ENCODE data around the gene SLC26A11.
"Not testable (repeated sequence)": the region's sequence is repeated elsewhere in the genome, so short reads cannot be mapped to it uniquely, and the experiment has no call there.

Gene SLC26A11

DNA sequence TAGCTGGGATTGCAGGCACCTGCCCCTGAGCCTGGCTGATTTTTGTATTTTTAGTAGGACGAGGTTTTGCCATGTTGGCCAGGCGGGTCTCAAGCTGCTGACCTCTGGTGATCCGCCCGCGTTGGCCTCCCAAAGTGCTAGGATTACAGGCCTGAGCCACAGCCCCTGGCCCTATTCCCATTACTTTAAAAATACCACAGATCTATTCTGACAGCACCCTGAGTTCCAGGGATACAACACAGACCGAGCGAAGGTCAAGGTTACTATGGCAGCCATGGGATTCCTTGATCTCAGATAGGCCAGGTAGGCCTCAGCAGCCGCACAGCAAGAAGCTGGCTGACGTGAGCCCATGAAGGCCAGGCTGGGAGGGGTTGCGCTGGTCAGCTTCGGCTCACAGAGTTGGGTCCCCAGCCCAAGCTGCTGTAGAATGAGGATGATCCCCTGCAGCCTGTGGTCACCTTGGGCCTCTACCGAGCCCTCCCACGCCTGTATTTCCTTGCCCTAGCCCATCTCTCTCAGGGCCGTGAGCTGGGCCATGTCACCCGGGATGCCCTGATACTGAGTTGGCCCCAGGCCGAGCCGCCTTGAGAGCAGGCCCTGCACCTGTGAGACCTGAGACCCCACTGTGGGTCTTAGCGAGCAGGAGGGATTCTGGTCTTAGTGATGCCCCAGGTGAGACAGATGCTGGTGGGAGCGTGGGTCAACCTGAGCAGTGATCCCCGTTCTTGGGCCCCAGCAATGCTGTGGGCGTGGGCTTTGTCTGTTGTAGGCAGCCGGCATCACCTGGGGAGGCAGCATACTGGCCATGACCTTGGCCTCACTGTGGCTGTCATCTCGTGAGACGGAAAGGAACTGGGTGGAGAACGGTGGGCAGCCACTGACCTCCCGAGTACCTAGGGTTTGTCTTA lies 23.6 kb downstream of the SLC26A11 start:
- DNase-seq (ENCODE audit: extremely low read depth in 1 of 2, low read depth in 1 of 2) = no peak

GRCh38 chr17:80244448-80244847 lies 24.2 kb downstream of the SLC26A11 start:
- not testable (repeated sequence) for DNase-seq (ENCODE audit: extremely low read depth in 1 of 2, low read depth in 1 of 2)

- DNase-seq (ENCODE audit: extremely low read depth in 1 of 2, low read depth in 1 of 2) = no peak
Observed at GRCh38 chr17:80244871-80245509, 24.8 kb downstream of the SLC26A11 start.

DNA sequence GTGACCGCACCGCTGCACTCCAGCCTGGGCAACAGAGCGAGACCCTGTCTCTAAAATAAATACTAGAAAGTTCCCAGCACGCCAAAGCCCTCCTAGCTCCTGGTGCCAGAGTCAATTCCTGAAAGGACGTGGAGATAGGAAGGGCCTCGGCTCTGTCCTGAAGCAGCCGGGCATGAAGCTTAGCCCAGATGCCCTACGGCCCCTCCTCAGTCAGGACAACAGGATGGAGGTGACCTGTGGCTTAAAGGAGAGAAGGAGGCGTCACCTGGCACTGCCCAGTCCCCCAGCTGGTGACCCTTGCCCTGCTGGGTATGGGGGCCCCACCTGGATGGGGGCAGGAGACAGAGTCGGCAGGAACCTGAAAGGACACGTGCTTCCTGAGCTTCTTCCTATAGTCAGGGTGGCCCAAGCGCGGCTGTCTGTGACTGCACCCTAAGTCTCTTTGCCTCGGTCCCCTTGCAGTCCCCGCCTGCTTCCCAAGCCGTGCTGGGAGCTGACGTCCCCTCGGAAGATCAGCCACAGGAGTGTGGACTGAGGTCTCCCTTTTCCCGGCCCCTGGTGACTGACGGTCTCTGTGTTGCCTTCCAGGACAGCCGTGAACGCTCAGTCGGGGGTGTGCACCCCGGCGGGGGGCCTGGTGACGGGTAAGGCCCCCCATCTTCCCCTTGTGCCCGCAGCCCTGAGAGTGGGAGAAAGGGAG lies 25.5 kb downstream of the SLC26A11 start:
- DNase-seq (ENCODE audit: extremely low read depth in 1 of 2, low read depth in 1 of 2) = no peak

- no peak for DNase-seq (ENCODE audit: extremely low read depth in 1 of 2, low read depth in 1 of 2)
Observed at GRCh38 chr17:80246266-80246681, 26.0 kb downstream of the SLC26A11 start.

DNA sequence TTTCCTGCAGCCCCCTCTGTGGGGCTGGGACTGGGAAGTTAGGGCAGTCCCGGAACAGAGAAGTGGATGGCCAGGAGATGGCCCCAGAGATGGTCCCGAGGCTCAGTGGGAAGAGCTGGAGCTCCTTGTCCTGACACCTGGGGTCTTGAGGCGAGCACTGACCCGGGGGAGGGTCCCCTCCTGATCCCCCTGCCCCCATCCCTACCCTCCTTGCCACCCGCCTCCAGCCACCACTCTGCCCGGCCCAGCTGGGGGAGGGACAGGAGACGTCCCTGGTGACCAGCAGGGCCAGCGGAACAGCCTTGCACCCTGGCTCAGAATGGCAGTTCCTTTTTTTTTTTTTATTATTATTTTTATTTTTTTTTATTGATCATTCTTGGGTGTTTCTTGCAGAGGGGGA lies 26.5 kb downstream of the SLC26A11 start:
- no peak for DNase-seq (ENCODE audit: extremely low read depth in 1 of 2, low read depth in 1 of 2)

GRCh38 chr17:80247561-80247960 lies 27.3 kb downstream of the SLC26A11 start:
- DNase-seq (ENCODE audit: extremely low read depth in 1 of 2, low read depth in 1 of 2) = no peak

DNA sequence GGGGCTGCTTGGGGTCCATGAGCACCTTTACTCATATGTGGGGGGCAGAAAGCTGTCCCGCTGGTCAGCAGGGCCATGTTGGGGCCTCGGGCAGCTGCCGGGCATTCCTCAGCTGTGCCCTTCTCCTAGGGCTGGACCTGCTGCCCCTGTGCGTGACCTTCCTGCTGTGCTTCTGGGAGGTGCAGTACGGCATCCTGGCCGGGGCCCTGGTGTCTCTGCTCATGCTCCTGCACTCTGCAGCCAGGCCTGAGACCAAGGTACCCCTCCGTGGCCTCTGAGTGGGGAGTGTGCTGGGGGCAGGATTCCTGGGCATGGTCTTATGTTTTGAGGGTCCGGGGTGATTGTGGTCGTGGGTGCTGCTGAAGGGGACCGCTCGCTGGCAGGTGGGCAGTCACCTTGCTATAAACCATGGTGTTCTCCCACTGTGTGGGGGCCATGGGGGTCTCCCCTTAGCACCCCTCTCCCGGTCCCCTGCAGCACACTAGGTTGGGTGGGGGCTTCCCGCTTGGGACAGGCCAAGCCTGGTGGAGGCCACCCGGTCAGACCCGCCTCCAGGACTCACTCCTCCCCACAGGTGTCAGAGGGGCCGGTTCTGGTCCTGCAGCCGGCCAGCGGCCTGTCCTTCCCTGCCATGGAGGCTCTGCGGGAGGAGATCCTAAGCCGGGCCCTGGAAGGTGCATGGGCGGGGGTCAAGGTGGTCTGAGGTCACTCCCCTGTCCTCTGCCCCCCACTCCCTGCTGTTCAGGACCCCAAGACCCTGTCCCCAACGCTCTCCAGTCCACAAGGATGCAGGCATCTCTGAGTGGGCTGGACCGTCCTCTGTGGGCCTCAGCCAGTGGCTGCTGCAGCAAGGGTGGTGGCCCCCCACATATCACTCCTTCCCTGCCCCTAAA lies 28.0 kb downstream of the SLC26A11 start:
- DNase-seq (ENCODE audit: extremely low read depth in 1 of 2, low read depth in 1 of 2) = no peak

DNA sequence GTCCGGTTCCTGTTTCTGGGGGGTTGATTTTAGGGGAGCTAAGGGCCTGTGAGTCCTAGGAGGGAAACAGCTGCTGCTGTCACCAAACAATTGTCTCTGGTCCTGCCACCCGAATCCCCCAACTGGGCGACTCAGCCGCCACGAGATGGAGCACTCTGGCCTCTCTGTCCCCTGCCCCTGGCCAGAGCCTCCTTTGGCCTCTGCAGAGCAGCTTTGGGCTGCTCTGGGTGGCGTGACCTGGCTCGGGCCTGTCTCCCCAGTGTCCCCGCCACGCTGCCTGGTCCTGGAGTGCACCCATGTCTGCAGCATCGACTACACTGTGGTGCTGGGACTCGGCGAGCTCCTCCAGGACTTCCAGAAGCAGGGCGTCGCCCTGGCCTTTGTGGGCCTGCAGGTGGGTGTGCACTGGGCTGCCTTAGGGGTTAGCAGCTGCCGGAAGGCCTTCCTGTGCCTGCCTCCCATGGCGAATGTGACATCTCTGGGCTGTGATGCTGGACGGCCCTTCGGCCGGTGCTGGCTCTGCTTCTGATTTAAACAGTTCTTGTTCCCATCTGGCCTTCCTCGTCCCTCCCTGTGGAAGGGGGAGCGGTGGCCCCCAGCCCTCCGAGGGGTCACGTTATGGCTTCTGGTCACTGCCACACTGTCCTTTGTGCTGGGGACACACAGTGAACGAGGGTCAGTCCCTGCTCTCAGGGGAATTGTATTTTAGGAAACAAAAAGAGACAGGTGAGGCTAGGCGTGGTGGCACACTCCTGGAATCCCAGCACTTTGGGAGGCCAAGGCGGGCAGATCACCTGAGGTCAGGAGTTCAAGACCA lies 28.9 kb downstream of the SLC26A11 start:
- DNase-seq (ENCODE audit: extremely low read depth in 1 of 2, low read depth in 1 of 2) = no peak

- DNase-seq (ENCODE audit: extremely low read depth in 1 of 2, low read depth in 1 of 2) = no peak
Observed at GRCh38 chr17:80251966-80252365, 31.7 kb downstream of the SLC26A11 start.

- DNase-seq (ENCODE audit: extremely low read depth in 1 of 2, low read depth in 1 of 2) = peak; percentile 75 to 88
Observed at GRCh38 chr17:80252871-80253270, 32.6 kb downstream of the SLC26A11 start.

DNA sequence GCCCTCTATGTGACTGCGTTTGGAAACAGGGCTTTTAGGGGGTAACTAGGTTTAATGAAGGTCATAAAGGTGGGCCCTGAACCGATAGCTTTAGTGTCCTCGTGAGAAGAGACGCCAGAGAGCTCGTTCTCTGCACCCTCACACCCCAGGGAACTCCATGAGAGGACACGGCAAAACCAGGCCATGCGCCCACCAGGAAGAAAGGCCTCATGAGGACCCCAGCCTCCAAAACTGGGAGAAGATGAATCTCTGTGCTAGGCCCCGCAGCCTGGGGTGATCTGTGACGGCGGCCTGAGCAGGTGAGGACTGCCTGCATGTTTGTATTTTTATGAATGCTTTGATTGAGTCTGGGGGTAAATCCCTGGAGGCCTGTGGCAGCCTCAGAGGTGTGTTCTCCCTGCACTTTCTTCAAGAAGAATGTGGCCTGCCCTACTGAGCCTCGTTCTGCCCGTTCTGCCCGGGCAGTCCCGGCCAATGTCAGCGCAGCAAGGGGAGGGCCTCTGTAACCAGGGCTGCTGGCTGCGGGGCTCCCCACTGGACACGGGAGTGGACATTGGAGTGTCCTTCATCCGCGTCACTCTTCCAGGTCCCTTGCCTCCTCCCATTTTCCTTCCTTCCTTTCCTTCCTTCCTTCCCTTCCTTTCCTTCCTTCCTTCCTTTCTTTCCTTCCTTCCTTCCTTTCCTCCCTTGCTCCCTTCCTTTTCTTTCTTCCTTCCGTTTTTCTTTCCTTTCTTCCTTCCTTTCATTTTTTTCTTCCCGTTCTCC lies 33.6 kb downstream of the SLC26A11 start:
- DNase-seq (ENCODE audit: extremely low read depth in 1 of 2, low read depth in 1 of 2) = no peak

GRCh38 chr17:80254396-80255251 lies 34.4 kb downstream of the SLC26A11 start:
- no peak for DNase-seq (ENCODE audit: extremely low read depth in 1 of 2, low read depth in 1 of 2)

DNA sequence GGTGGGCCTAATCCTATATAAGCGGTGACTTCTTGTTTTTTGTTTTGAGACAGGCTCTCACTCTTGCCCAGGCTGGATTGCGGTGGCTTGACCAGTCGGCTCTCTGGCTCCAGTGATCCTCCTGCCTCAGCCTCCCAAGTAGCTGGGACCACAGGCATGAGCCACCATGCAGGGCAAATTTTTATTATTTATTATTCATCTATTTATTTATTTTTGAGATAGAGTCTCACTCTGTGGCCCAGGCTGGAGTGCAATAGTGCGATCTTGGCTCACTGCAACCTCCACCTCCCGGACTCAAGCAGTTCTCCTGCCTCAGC lies 35.8 kb downstream of the SLC26A11 start:
- no peak for DNase-seq (ENCODE audit: extremely low read depth in 1 of 2, low read depth in 1 of 2)

DNA sequence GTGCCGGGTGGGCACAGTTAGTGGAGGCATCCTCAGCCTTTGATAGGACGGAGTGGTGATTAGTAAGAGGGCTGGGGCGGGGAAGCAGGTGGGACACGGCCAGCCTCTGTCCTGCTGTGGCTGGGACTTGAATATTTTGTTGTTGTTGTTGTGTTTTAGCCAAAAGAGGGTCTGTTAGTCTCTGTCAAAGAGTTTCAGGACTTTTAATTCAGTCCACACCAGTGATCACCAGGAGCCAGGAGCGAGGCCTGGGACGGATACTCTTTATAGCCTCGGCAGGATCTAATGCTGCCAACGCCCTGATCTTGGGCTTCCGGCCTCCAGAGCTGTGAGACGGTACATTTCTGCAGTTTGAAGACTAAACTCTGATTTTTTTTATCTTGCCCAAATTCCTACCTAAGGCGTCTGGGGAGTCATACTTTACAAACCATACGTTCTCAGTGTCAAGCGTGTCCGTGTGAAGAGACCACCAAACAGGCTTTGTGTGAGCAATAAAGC lies 37.5 kb downstream of the SLC26A11 start:
- DNase-seq (ENCODE audit: extremely low read depth in 1 of 2, low read depth in 1 of 2) = no peak

DNA sequence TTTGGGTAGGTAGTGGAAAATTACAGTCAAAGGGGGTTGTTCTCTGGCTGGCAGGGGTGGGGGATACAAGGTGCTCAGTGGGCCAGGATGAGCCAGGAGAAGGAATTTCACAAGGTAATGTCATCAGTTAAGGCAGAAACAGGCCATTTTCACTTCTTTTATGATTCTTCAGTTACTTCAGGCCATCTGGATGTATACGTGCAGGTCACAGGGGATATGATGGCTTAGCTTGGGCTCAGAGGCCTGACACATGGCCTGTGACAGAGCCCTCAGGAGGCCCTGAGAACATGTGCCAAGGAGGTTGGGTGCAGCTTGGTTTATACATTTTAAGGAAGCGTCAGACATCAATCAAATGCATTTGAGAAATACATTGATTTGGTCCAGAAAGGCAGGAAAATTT lies 38.1 kb downstream of the SLC26A11 start:
- DNase-seq (ENCODE audit: extremely low read depth in 1 of 2, low read depth in 1 of 2) = not testable (repeated sequence)

GRCh38 chr17:80259457-80260068 lies 39.3 kb downstream of the SLC26A11 start:
- no peak for DNase-seq (ENCODE audit: extremely low read depth in 1 of 2, low read depth in 1 of 2)
